HepG2 (cell line): ENCODE results near the gene CARD19. TPM values are rescaled to one million over a fixed set of nuclear protein-coding genes. Genes with fewer than 3 reads are reported as not detected.

Experiments used
- ATAC-seq: fragments of 200-7000 bp; cut with Tn5 transposase; 3 replicates; pipeline ENCODE4 v1.9.1; 2020; ENCODE audit warnings: mild to moderate bottlenecking, moderate library complexity
- BruUV-seq: library from RNA; stranded (reverse); fragments of 400-500 nt; replicated peaks from 2 replicates; lab custom pipeline; 2021; lab: Mats Ljungman, UMichigan
- CTCF ChIA-PET: fragments of 300-600 bp; formaldehyde crosslinking; extraction: SDS; loops from one replicate; lab custom pipeline; 2021; ENCODE audit warnings: low total read pairs, inconsistent platforms, low intra/inter-chr PET ratio; lab: Yijun Ruan, JAX
- POLR2A ChIA-PET: fragments of 350-600 bp; sonication (Branson Sonifier 250); formaldehyde crosslinking; loops from one replicate; lab custom pipeline; 2020; ENCODE audit warnings: antibody characterized with exemption, inconsistent platforms; lab: Yijun Ruan, JAX
- DNase-seq: peaks from one replicate; pipeline ENCODE4 v3.0.0-alpha.2; 2015; ENCODE audit warnings: low spot score
- FAIRE-seq: peaks from 3 replicates; lab custom pipeline; 2011; peaks lifted over from hg19 to GRCh38; lab: Jason Lieb, UNC
- H2AFZ ChIP-seq: one replicate; pipeline ENCODE4 v1.6.1; 2011; ENCODE audit warnings: low read length, inconsistent platforms
- H3K27ac ChIP-seq: fragments of 300-600 bp; 3 replicates; pipeline ENCODE4 v1.8.0; 2011; ENCODE audit warnings: mixed run types, mild to moderate bottlenecking, mixed read lengths, low read length, inconsistent platforms; ENCODE audit not compliant: insufficient read depth; ENCODE audit errors: extremely low read length
- H3K27me3 ChIP-seq, 2 experiments: fragments of 200-600 bp in 1 of 2; 2 replicates in 1 of 2; 3 replicates in 1 of 2; pipeline versions ENCODE4 v1.6.0 to v1.8.0; 2011; ENCODE audit warnings: low read length in 2 of 2, mild to moderate bottlenecking in 2 of 2, moderate library complexity in 2 of 2, inconsistent platforms in 1 of 2; ENCODE audit not compliant: insufficient read depth in 2 of 2, control insufficient read depth in 1 of 2
- H3K36me3 ChIP-seq, 2 experiments: fragments of 200-600 bp in 1 of 2; replicated peaks in 1 of 2; 2 replicates in 1 of 2; 3 replicates in 1 of 2; pipeline versions ENCODE4 v1.5.1 to v1.8.0; 2011; ENCODE audit warnings: low read length in 2 of 2, inconsistent platforms in 1 of 2; ENCODE audit not compliant: insufficient read depth in 2 of 2, control insufficient read depth in 1 of 2
- H3K4me1 ChIP-seq: 2 replicates; pipeline ENCODE4 v1.5.1; 2012; ENCODE audit warnings: low read length, inconsistent platforms; ENCODE audit not compliant: insufficient read depth
- H3K4me2 ChIP-seq: 2 replicates; pipeline ENCODE4 v1.6.0; 2011; ENCODE audit warnings: low read depth, low read length, inconsistent platforms
- H3K4me3 ChIP-seq, 3 experiments: fragments of 200-600 bp in 1 of 3; sonication (generic), shearing (Covaris generic) in 1 of 3; replicated peaks in 1 of 3; 2 replicates each; pipeline ENCODE4 v1.5.1; 2011 to 2016; ENCODE audit warnings: low read length in 3 of 3, inconsistent platforms in 2 of 3, low read depth in 2 of 3, mild to moderate bottlenecking in 2 of 3, control low read depth in 1 of 3, mixed read lengths in 1 of 3; ENCODE audit not compliant: insufficient read depth in 1 of 3
- H3K79me2 ChIP-seq: one replicate; pipeline ENCODE4 v1.6.1; 2011; ENCODE audit warnings: low read length, inconsistent platforms; ENCODE audit not compliant: insufficient read depth
- H3K9ac ChIP-seq: 2 replicates; pipeline ENCODE4 v1.6.0; 2011; ENCODE audit warnings: mild to moderate bottlenecking, low read depth, low read length, inconsistent platforms; ENCODE audit not compliant: insufficient read depth
- H3K9me3 ChIP-seq: 2 replicates; pipeline ENCODE4 v1.5.1; 2012; ENCODE audit warnings: mild to moderate bottlenecking, low read length
- H4K20me1 ChIP-seq: 2 replicates; pipeline ENCODE4 v1.6.0; 2011; ENCODE audit warnings: inconsistent platforms, mild to moderate bottlenecking, low read length, moderate library complexity; ENCODE audit not compliant: insufficient read depth
- SIX1 ChIP-seq: sonication (generic); formaldehyde crosslinking; IDR thresholded peaks from 2 replicates; pipeline ENCODE4 v1.4.0; 2020; ENCODE audit warnings: missing genetic modification reagents, borderline replicate concordance
- ZFP36 ChIP-seq: fragments of 150-350 bp; IDR thresholded peaks from 2 replicates; pipeline ENCODE4 v1.6.1; 2018; ENCODE audit warnings: borderline replicate concordance, low read length, low read depth; ENCODE audit not compliant: partially characterized antibody
- ZNF180 ChIP-seq: sonication (generic); formaldehyde crosslinking; IDR thresholded peaks from 2 replicates; pipeline ENCODE4 v1.4.0; 2020; ENCODE audit warnings: low read depth, missing genetic modification reagents, borderline replicate concordance
- WGBS: methylation state at CpG from one replicate; pipeline ENCODE4 v1.1.6; 2017; ENCODE audit warnings: low lambda C conversion rate; 5-methylcytosine and 5-hydroxymethylcytosine counted together
- in situ Hi-C: cut with HindIII; loops from 2 replicates; pipeline ENCODE4 v1.10.0; 2017; ENCODE audit warnings: low pct_unique_long_range_greater_than_20kb; ENCODE audit not compliant: extremely low pct_ligation_motif_present
- intact Hi-C: fragments of 100-400 bp; cut with micrococcal nuclease; formaldehyde crosslinking; loops from one replicate; pipeline ENCODE4 v1.10.0; 2022; ENCODE audit not compliant: unreplicated experiment
- polyA plus RNA-seq, 8 experiments: library from polyadenylated mRNA; depleted of rRNA in 3 of 8; stranded (reverse) in 7 of 8; unstranded in 1 of 8; fragments of >200 nt; fragmentation: Illumina TruSeq in 4 of 8; extraction: Trizol in 4 of 8; gene quantifications; 2 replicates each; pipeline versions ENCODE4 v1.2.1 to v1.2.3, GENCODE V29; 2011 to 2016; ENCODE audit warnings: low read depth in 4 of 8, missing spikeins in 1 of 8, mixed read lengths in 1 of 8; ENCODE audit not compliant: insufficient read depth in 1 of 8
- total RNA-seq, 5 experiments: library from RNA; depleted of rRNA; stranded (reverse); fragments of >200 nt; fragmentation: Illumina TruSeq; extraction: Trizol; gene quantifications; 2 replicates each; pipeline ENCODE4 v1.2.3, GENCODE V29; 2016; ENCODE audit warnings: low read depth in 1 of 5

Gene CARD19
- total and polyA plus RNA-seq, 2 of the 13 experiments (the other 11 are each of a cell fraction or from before 2014, with no cell fraction given) = 18.4 to 47.2 TPM

DNA sequence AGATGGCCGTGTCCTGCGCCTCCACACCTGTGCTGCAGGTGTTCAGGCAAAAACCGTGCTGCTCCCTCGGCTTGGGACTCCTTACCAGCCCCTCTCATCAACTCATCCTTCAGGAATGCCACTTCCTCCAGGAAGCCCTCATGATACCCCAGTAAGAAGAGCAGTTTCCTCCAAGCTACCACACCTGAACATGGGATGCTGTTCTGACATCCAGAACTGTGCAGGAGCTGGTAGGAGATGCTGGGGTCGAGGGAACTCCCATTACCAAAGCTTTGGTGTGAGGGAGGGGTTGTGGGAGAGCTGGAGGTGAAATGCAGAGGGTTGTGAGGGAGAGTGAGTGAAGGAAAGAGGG, 18.9 kb downstream of the CARD19 start:
- H4K20me1 ChIP-seq = no peaks in the 10 kb centered on the region
- peaks cover 78% of the 10 kb centered on the region for H3K4me1 ChIP-seq
- H3K36me3 ChIP-seq = peaks cover 0 to 4% of the 10 kb centered on the region in 2 experiments; a peak in 1 of 5 replicates
- ATAC-seq = no peak
- no peak overlapping the region for H3K9ac ChIP-seq
- H3K4me2 ChIP-seq = no peak overlapping the region
- H3K27ac ChIP-seq = peak overlapping the region; percentile 80
- H3K4me3 ChIP-seq = no peak overlapping the region
- FAIRE-seq = no peak
- no peak for DNase-seq
- in situ Hi-C loops (no loop called here), intact Hi-C loops (no loop called here)
- POLR2A ChIA-PET = interaction anchor here (4.6 to 13.7 kb wide), 2 partner anchors 12 to 17 kb away, joined by 32 to 195 read pairs; partner anchors contain the start of gene NINJ1
- no TSS peak for BruUV-seq
- 91% methylated on average over 5 of the region's 5 CpGs for WGBS
- CTCF ChIA-PET = no interaction called here
- H3K27me3 ChIP-seq = no peaks in the 10 kb centered on the region
- H3K9me3 ChIP-seq = no peaks in the 10 kb centered on the region
- TF ChIP-seq SIX1 (no peak), ZFP36 (peak; percentile 82)
- H2AFZ ChIP-seq = no peak overlapping the region
- H3K79me2 ChIP-seq = no peaks in the 10 kb centered on the region

DNA sequence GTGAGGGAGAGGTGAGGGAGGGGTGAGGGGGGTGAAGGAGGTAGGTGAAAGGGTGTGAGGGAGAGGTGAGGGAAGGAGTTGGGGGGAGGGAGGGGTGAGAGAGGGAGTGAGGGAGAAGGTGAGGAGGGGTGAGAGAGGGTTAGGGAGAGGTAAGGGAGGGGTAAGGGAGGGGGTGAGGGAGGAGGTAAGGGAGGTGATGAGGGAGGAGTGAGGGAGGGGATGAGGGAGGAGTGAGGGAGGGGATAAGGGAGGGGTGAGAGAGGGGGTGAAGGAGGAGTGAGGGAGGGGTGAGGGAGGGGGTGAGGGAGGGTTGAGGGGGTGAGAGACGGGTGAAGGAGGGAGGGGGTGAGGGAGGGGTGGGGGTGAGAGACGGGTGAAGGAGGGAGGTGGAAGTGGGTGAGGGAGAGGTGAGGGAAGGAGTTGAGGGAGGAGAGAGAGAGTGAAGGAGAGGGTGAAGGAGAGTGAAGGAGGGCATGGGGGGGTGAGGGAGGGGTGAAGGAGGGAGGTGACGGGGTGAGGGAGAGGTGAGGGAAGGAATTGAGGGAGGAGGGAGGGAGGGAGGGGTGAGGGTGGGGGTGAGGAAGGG, 19.6 kb downstream of the CARD19 start:
- H3K4me2 ChIP-seq = 0 out of 2 replicates have a peak overlapping the region, but pooled peaks have one; percentile 77
- no peak for TF ChIP-seq ZNF180 (CRISPR knock-in tag)
- CTCF ChIA-PET = no interaction called here
- H3K27ac ChIP-seq = no peak overlapping the region
- H4K20me1 ChIP-seq = no peaks in the 10 kb centered on the region
- H3K4me1 ChIP-seq = peaks cover 78% of the 10 kb centered on the region
- POLR2A ChIA-PET = interaction anchor here (0.7 to 13.7 kb wide), 5 partner anchors 12 to 23 kb away, joined by 3 to 195 read pairs (median 4); partner anchors contain the start of genes CARD19 and NINJ1
- in situ Hi-C loops (no loop called here), intact Hi-C loops (no loop called here)
- no peak overlapping the region for H3K9ac ChIP-seq
- no peaks in the 10 kb centered on the region for H3K79me2 ChIP-seq
- H3K27me3 ChIP-seq = no peaks in the 10 kb centered on the region
- WGBS = 36% methylated on average over 3 of the region's 3 CpGs
- H3K9me3 ChIP-seq = no peaks in the 10 kb centered on the region
- no peak for DNase-seq
- ATAC-seq = no peak
- no TSS peak for BruUV-seq
- H3K4me3 ChIP-seq = no peak overlapping the region
- peaks cover 0 to 4% of the 10 kb centered on the region in 2 experiments; a peak in 1 of 5 replicates for H3K36me3 ChIP-seq
- no peak overlapping the region for H2AFZ ChIP-seq
- FAIRE-seq = no peak
